Measurements from ENCODE around the gene ZKSCAN8. TPM values are rescaled to one million over a fixed set of nuclear protein-coding genes. Genes with fewer than 3 reads are reported as not detected.

Gene ZKSCAN8
- total RNA-seq, 2 donors from 2014 or later, result 29.0 to 41.6 TPM

GRCh38 chr6:28136585-28137504 lies 4.8 kb upstream of the ZKSCAN8 start:
- 0 to 2% methylated on average over 29 to 58 of the region's 58 CpGs for WGBS, 2 experiments (ENCODE audit: insufficient coverage in 1 of 2, insufficient read length in 1 of 2)
- Mint-ChIP-seq H3K4me1 (peaks cover 21% of the 10 kb centered on the region), H3K36me3 (ENCODE audit: low read depth) (no peaks in the 10 kb centered on the region), H3K27ac (peak overlapping the region; percentile 97), H3K27me3 (ENCODE audit: insufficient read depth) (peaks cover 25% of the 10 kb centered on the region), H3K9me3 (no peaks in the 10 kb centered on the region), H3K4me3 (peak overlapping the region; percentile 89)
- H3K36me3 ChIP-seq (ENCODE audit: control insufficient read depth, insufficient read depth, low read length), result no peaks in the 10 kb centered on the region
- H3K9me3 ChIP-seq (ENCODE audit: control insufficient read depth, low read length), result no peaks in the 10 kb centered on the region
- H3K27ac ChIP-seq (ENCODE audit: low read depth, low read length), result peak overlapping the region; percentile 90
- DNase-seq, result peak; percentile 94
- H3K9ac ChIP-seq (ENCODE audit: extremely low read depth, low read length, poor library complexity, severe bottlenecking), result peak overlapping the region; percentile 59
- peaks cover 14% of the 10 kb centered on the region for H3K27me3 ChIP-seq (ENCODE audit: control insufficient read depth, insufficient read depth, low read length, poor library complexity, severe bottlenecking)
- H3K4me3 ChIP-seq (ENCODE audit: low read length), result peak overlapping the region; percentile 86
- no peak for TF ChIP-seq CTCF (conservative IDR thresholded peaks at IDR 0.05)
- H3K4me1 ChIP-seq (ENCODE audit: control insufficient read depth, insufficient read depth, low read length), result no peaks in the 10 kb centered on the region

GRCh38 chr6:28137505-28137981 lies 4.1 kb upstream of the ZKSCAN8 start:
- 13 to 20% methylated on average over 1 to 6 of the region's 6 CpGs for WGBS, 2 experiments (ENCODE audit: insufficient coverage in 1 of 2, insufficient read length in 1 of 2)
- H3K27ac Mint-ChIP-seq, result peak overlapping the region; percentile 97
- peaks cover 25% of the 10 kb centered on the region for H3K27me3 Mint-ChIP-seq (ENCODE audit: insufficient read depth)
- H3K4me1 Mint-ChIP-seq, result peaks cover 21% of the 10 kb centered on the region
- TF ChIP-seq CTCF (conservative IDR thresholded peaks at IDR 0.05), result no peak
- no peaks in the 10 kb centered on the region for H3K36me3 Mint-ChIP-seq (ENCODE audit: low read depth)
- no peaks in the 10 kb centered on the region for H3K36me3 ChIP-seq (ENCODE audit: control insufficient read depth, insufficient read depth, low read length)
- H3K9me3 ChIP-seq (ENCODE audit: control insufficient read depth, low read length), result no peaks in the 10 kb centered on the region
- H3K27ac ChIP-seq (ENCODE audit: low read depth, low read length), result peak overlapping the region; percentile 90
- H3K4me3 ChIP-seq (ENCODE audit: low read length), result peak overlapping the region; percentile 86
- peak overlapping the region; percentile 89 for H3K4me3 Mint-ChIP-seq
- no peaks in the 10 kb centered on the region for H3K4me1 ChIP-seq (ENCODE audit: control insufficient read depth, insufficient read depth, low read length)
- H3K27me3 ChIP-seq (ENCODE audit: control insufficient read depth, insufficient read depth, low read length, poor library complexity, severe bottlenecking), result peaks cover 14% of the 10 kb centered on the region
- peak overlapping the region; percentile 59 for H3K9ac ChIP-seq (ENCODE audit: extremely low read depth, low read length, poor library complexity, severe bottlenecking)
- H3K9me3 Mint-ChIP-seq, result no peaks in the 10 kb centered on the region
- no peak for DNase-seq

GRCh38 chr6:28139860-28140543 lies 1.7 kb upstream of the ZKSCAN8 start:
- DNase-seq, result no peak
- Mint-ChIP-seq H3K36me3 (ENCODE audit: low read depth) (peaks cover 14% of the 10 kb centered on the region), H3K4me3 (no peak overlapping the region), H3K27me3 (ENCODE audit: insufficient read depth) (peaks cover 25% of the 10 kb centered on the region), H3K27ac (no peak overlapping the region), H3K9me3 (no peaks in the 10 kb centered on the region), H3K4me1 (peaks cover 24% of the 10 kb centered on the region)
- Histone ChIP-seq H3K27me3 (ENCODE audit: control insufficient read depth, insufficient read depth, low read length, poor library complexity, severe bottlenecking) (peaks cover 14% of the 10 kb centered on the region), H3K9ac (ENCODE audit: extremely low read depth, low read length, poor library complexity, severe bottlenecking) (no peak overlapping the region), H3K27ac (ENCODE audit: low read depth, low read length) (no peak overlapping the region), H3K36me3 (ENCODE audit: control insufficient read depth, insufficient read depth, low read length) (peaks cover 9% of the 10 kb centered on the region), H3K4me3 (ENCODE audit: low read length) (no peak overlapping the region), H3K4me1 (ENCODE audit: control insufficient read depth, insufficient read depth, low read length) (no peaks in the 10 kb centered on the region), H3K9me3 (ENCODE audit: control insufficient read depth, low read length) (no peaks in the 10 kb centered on the region)
- TF ChIP-seq CTCF (conservative IDR thresholded peaks at IDR 0.05), result no peak
- 72 to 86% methylated on average over 8 to 9 of the region's 9 CpGs for WGBS, 2 experiments (ENCODE audit: insufficient coverage in 1 of 2, insufficient read length in 1 of 2)

Measured in endodermal cell (in vitro differentiated cells).